HTR-8/SVneo (cell line): Measurements from ENCODE around the gene FBXO17.

Experiments
- DNase-seq: peaks from one replicate; pipeline ENCODE4 v3.0.0; 2011; ENCODE audit warnings: low spot score, mixed read lengths; ENCODE audit not compliant: insufficient read length
- FAIRE-seq: peaks from 2 replicates; lab custom pipeline; 2011; peaks lifted over from hg19 to GRCh38; lab: Jason Lieb, UNC

The FBXO17 gene

DNA sequence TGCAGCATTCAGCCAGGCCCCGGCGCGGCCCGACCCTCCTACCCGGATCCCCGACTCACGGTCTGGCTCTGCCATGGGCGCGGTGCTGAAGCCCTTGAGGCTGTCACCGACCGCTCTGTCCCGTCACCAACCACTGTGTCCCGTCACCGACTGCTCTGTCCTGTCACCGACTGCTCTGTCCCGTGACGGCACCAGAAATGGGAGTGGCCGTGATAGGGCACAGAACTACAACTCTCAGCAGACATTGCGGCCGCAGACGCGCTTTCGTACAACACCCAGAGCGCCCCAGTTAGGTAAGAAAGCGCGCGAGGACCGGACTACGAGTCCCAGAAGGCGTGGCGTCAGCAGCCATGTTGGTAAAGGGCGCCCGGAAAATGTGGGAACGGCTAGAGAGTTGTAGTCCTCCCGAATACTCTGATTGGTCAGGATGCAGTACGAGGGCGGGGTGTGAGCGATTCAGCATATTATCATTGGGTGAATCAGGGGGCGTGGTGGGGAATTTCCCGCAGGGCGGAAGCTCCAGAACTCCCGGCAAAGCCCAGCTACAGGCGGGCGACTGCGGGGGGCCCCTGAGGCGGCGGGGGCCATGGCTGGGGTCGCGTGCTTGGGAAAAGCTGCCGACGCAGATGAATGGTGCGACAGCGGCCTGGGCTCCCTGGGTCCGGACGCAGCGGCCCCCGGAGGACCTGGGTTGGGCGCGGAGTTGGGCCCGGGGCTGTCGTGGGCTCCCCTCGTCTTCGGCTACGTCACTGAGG, 75.9 kb downstream of the FBXO17 start, which contains the start of the genes NFKBIB and SIRT2:
TSS of gene NFKBIB (plus strand) at position 523 of the 755 bp plus-strand sequence. CDS start at position 587, 64 bp downstream.
TSS of gene SIRT2 (minus strand) at position 172 of the 755 bp plus-strand sequence. CDS start at position 75, 97 bp downstream.
- FAIRE-seq = peak; percentile 99

DNA sequence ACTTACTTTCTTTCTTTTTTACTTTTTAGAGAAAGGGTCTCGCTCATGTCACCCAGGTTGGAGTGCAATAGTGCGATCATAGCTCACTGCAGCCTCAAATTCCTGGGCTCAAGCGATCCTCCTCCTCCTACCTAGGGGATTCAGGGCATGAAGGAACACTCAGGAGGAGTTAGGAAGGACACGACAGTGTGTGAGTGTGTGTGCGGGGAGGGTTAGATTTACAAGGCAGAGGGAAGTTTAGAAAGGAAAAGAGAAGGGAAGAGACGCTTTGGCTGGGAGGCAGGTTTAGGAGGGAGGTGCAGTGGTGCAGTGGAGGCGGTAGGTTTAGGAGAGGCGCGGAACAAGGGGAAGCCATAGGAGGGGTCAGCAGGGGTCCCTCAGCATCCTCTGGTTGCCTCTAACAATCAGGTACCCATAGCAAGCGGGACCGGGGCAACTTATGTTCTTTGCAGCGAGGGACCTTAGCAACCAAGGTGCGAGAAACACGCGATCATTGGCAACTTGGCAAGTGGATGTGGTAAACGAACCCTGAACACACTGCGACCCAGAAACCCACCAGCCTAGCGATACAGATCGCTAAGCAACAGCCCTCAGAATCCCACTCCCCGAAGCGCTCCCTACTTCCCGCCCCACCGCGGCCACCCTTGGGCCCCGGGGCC, 76.6 kb downstream of the FBXO17 start:
- FAIRE-seq = no peak
- peak; percentile 13 for DNase-seq

More for the DNA sequence above, 75.9 kb downstream of the FBXO17 start, which contains the start of the genes NFKBIB and SIRT2:
- peak; percentile 99 for DNase-seq

DNA sequence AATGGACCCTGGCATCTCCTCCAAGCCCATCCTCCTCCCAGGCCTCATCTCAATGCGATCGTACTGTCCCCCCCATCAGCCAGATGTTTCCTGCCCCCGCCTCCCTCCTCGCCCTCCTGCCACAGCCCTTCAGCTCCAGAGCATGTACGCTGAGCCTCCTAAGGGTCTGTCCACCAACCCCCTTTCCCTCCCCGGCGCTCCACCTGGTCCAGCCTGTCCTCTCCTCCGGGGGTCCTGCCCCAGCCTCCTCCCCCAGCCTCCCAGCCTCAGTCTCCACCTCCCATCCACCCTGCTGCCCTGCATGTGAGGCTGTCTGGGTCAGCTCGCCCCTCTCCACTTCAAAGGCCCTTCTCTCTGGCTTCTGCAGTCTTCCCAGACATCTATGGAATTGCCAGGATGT, 80.6 kb downstream of the FBXO17 start:
- no peak for DNase-seq

DNA sequence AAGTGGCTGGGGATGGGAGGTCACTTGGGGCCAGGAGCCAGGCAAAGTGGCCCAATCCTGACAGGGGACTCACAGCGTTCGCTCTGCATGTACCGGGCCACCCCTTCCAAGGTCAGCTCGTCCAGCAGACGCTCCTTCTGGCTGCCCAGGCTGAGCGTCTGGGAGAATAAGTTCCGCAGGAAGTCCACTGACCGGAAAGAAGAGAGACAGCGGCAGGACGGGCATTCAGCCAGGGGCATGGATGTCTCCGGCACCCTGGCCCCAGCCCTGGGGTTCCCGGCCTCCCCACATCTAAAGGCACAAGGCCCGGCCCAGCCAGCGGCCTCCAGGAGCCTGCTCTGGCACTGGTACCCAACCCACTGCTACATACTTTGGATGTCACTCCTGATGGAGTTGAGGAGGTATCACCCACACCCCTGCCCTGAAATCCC, 82.2 kb downstream of the FBXO17 start:
- FAIRE-seq (no peak), DNase-seq (no peak)

More for the DNA sequence above, 80.6 kb downstream of the FBXO17 start:
- no peak for FAIRE-seq

DNA sequence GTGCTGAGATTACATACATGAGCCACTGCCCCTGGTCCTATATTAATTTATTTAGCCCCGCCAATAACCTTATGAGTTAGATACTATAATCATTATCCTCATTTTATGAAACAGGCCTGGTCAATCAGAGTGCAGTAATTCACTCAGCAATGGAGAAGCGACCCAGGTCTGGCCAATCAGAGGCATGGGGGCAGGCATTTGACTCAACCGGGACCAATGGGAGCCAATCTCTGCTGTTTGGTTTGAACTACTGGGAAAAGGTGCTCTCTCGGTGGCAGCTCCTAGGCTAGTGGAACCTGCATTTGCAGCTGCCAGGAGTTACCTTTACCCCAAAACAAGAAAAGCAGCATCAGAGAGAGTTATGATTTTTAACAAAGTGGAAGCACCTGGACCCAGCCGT, 82.7 kb downstream of the FBXO17 start:
- DNase-seq = no peak

DNA sequence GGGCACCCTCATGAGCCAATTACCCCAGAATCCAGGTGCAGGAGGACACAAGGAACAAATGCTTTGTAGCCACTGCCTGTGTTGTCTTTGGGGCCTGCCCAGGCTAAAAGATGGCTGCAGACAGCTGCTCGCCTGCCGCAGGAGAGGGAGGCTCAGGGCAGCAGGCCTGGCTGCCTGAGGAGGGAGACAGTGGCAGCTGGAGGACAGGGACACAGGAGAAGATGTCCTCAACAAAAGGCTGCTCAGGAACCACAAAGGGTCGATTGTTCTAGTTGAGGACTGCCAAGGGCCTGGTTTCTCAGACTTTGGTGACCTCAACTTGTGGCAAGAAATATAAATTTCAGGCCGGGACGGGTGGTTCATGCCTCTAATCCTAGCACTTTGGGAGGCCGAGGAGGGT, 83.8 kb downstream of the FBXO17 start:
- no peak for DNase-seq
- no peak for FAIRE-seq

More for the DNA sequence above, 82.7 kb downstream of the FBXO17 start:
- FAIRE-seq = no peak
